Uterus (tissue), 2 donors: ENCODE data around the gene ECPAS.
"Not testable (repeated sequence)": the region's sequence is repeated elsewhere in the genome, so short reads cannot be mapped to it uniquely, and the experiment has no call there.

ENCODE experiments used
- POLR2A ChIP-seq, 2 donors: fragments of 450-650 bp; IDR thresholded peaks; one replicate each; pipeline ENCODE4 v1.6.1; 2016; ENCODE audit warnings: antibody characterized with exemption in 2 of 2, mild to moderate bottlenecking in 1 of 2, moderate library complexity in 1 of 2
- TF ChIP-seq, protein P1 (sequence below), 4 experiments: fragments of 200-600 bp in 2 of 4; fragments of 450-650 bp in 2 of 4; sonication (generic) in 2 of 4; IDR thresholded peaks; one replicate each; pipeline ENCODE4 v1.5.1; 2016 to 2019; ENCODE audit warnings: antibody characterized with exemption in 4 of 4, mild to moderate bottlenecking in 2 of 4, moderate library complexity in 1 of 4

DNA sequence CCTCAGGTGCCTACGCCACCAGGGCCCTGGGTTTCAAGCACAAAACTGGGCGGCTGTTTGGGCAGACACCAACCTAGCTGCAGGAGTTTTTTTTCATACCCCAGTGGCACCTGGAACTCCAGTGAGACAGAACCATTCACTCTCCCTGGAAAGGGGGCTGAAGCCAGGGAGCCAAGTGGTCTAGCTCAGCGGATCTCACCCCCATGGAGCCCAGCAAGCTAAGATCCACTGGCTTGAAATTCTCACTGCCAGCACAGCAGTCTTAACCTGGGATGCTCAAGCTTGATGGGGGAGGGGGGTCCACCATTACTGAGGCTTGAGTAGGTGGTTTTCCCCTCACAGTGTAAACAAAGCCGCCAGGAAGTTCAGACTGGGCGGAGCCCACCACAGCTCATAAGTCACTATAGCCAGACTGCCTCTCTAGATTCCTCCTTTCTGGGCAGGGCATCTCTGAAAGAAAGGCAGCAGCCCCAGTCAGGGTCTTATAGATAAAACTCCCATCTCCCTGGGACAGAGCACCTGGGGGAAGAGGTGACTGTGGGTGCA, 149.8 kb downstream of the ECPAS start:
- TF ChIP-seq, protein P1, sequence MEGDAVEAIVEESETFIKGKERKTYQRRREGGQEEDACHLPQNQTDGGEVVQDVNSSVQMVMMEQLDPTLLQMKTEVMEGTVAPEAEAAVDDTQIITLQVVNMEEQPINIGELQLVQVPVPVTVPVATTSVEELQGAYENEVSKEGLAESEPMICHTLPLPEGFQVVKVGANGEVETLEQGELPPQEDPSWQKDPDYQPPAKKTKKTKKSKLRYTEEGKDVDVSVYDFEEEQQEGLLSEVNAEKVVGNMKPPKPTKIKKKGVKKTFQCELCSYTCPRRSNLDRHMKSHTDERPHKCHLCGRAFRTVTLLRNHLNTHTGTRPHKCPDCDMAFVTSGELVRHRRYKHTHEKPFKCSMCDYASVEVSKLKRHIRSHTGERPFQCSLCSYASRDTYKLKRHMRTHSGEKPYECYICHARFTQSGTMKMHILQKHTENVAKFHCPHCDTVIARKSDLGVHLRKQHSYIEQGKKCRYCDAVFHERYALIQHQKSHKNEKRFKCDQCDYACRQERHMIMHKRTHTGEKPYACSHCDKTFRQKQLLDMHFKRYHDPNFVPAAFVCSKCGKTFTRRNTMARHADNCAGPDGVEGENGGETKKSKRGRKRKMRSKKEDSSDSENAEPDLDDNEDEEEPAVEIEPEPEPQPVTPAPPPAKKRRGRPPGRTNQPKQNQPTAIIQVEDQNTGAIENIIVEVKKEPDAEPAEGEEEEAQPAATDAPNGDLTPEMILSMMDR (IDR thresholded peaks at IDR 0.05) = not testable (repeated sequence)
- TF ChIP-seq POLR2A (IDR thresholded peaks at IDR 0.05) = not testable (repeated sequence)
